ENCODE results near the gene SH3BP1.

Gene SH3BP1

GRCh38 chr22:37625737-37626136 is 13.7 kb upstream of the SH3BP1 start:
- in situ Hi-C loops (cut with HindIII; ENCODE audit: low pct_ligation_motif_present, low sequenced_read_pairs) = no loop called here
- TF ChIP-seq CTCF (IDR thresholded peaks at IDR 0.05; ENCODE audit: low read depth, low read length, missing control alignments) = no peak
- H3K36me3 ChIP-seq (replicated peaks) = peaks cover 8% of the 10 kb centered on the region
- no peak overlapping the region for H3K27ac ChIP-seq
- no peak overlapping the region for H3K4me3 ChIP-seq (ENCODE audit: low read depth, low read length)
- DNase-seq = no peak
- H3K27me3 ChIP-seq (replicated peaks) = no peaks in the 10 kb centered on the region

- TF ChIP-seq CTCF (IDR thresholded peaks at IDR 0.05; ENCODE audit: low read depth, low read length, missing control alignments) = no peak
- Histone ChIP-seq H3K27ac (no peak overlapping the region), H3K4me3 (ENCODE audit: low read depth, low read length) (no peak overlapping the region), H3K36me3 (replicated peaks) (peaks cover 7% of the 10 kb centered on the region), H3K27me3 (replicated peaks) (no peaks in the 10 kb centered on the region)
- DNase-seq = no peak
- in situ Hi-C loops (cut with HindIII; ENCODE audit: low pct_ligation_motif_present, low sequenced_read_pairs) = no loop called here
These were observed 13.3 kb upstream of the SH3BP1 start for GRCh38 chr22:37626144-37626543.

- H3K4me3 ChIP-seq (ENCODE audit: low read depth, low read length) = no peak overlapping the region
- H3K27me3 ChIP-seq (replicated peaks) = no peaks in the 10 kb centered on the region
- no peak for TF ChIP-seq CTCF (IDR thresholded peaks at IDR 0.05; ENCODE audit: low read depth, low read length, missing control alignments)
- DNase-seq = no peak
- in situ Hi-C loops (cut with HindIII; ENCODE audit: low pct_ligation_motif_present, low sequenced_read_pairs) = no loop called here
- peaks cover 3% of the 10 kb centered on the region for H3K36me3 ChIP-seq (replicated peaks)
- H3K27ac ChIP-seq = no peak overlapping the region
These were observed 12.9 kb upstream of the SH3BP1 start for GRCh38 chr22:37626556-37627075.

- no peak overlapping the region for H3K27ac ChIP-seq
- in situ Hi-C loops (cut with HindIII; ENCODE audit: low pct_ligation_motif_present, low sequenced_read_pairs) = no loop called here
These were observed 12.3 kb upstream of the SH3BP1 start for GRCh38 chr22:37627121-37627520.

GRCh38 chr22:37627545-37627944 is 11.9 kb upstream of the SH3BP1 start:
- Histone ChIP-seq H3K27me3 (replicated peaks) (no peaks in the 10 kb centered on the region), H3K36me3 (replicated peaks) (peaks cover 3% of the 10 kb centered on the region), H3K27ac (no peak overlapping the region), H3K4me3 (ENCODE audit: low read depth, low read length) (no peak overlapping the region)
- no peak for DNase-seq
- TF ChIP-seq CTCF (IDR thresholded peaks at IDR 0.05; ENCODE audit: low read depth, low read length, missing control alignments) = no peak
- in situ Hi-C loops (cut with HindIII; ENCODE audit: low pct_ligation_motif_present, low sequenced_read_pairs) = no loop called here

More at GRCh38 chr22:37627121-37627520, 12.3 kb upstream of the SH3BP1 start:
- Histone ChIP-seq H3K36me3 (replicated peaks) (peaks cover 3% of the 10 kb centered on the region), H3K27me3 (replicated peaks) (no peaks in the 10 kb centered on the region), H3K4me3 (ENCODE audit: low read depth, low read length) (no peak overlapping the region)
- TF ChIP-seq CTCF (IDR thresholded peaks at IDR 0.05; ENCODE audit: low read depth, low read length, missing control alignments) = no peak
- DNase-seq = no peak

- peaks cover 2% of the 10 kb centered on the region for H3K36me3 ChIP-seq (replicated peaks)
- H3K27ac ChIP-seq = no peak overlapping the region
- no peak overlapping the region for H3K4me3 ChIP-seq (ENCODE audit: low read depth, low read length)
- H3K27me3 ChIP-seq (replicated peaks) = no peaks in the 10 kb centered on the region
- in situ Hi-C loops (cut with HindIII; ENCODE audit: low pct_ligation_motif_present, low sequenced_read_pairs) = no loop called here
- TF ChIP-seq CTCF (IDR thresholded peaks at IDR 0.05; ENCODE audit: low read depth, low read length, missing control alignments) = no peak
- DNase-seq = no peak
These were observed 10.6 kb upstream of the SH3BP1 start for GRCh38 chr22:37628830-37629229.
